Measurements from ENCODE around the gene CREBL2. TPM values are rescaled to one million over a fixed set of nuclear protein-coding genes. Genes with fewer than 3 reads are reported as not detected.

Gene CREBL2
- total and polyA plus RNA-seq, 10 of the 15 experiments (the other 5 are each of a cell fraction or from before 2014, with no cell fraction given), result 4.6 to 19.1 (median 13.5) TPM

- TF ChIP-seq ZBED1 (IDR thresholded peaks at IDR 0.05; ENCODE audit: borderline replicate concordance) (peak; percentile 63; the same call in 1 of the 2 replicates), GATAD2B (conservative IDR thresholded peaks at IDR 0.05; ENCODE audit: low read depth) (peak; percentile 34; the same call in 1 of the 2 replicates), MYC (IDR thresholded peaks at IDR 0.05; ENCODE audit: insufficient read depth, insufficient read length, insufficient replicate concordance, low read length, severe bottlenecking) (no peak), TBL1XR1 (IDR thresholded peaks at IDR 0.05; ENCODE audit: low read depth, low read length) (peak; percentile 23; the same call in 1 of the 2 replicates), ZZZ3 (IDR thresholded peaks at IDR 0.05; ENCODE audit: control insufficient read depth, insufficient read length, low read depth) (no peak), BHLHE40 (IDR thresholded peaks at IDR 0.05; ENCODE audit: borderline replicate concordance in 1 of 2, low read depth in 2 of 2, low read length in 1 of 2) (no peak), MEF2B (IDR thresholded peaks at IDR 0.05; ENCODE audit: partially characterized antibody, poor library complexity, severe bottlenecking) (peak; percentile 76), SIN3A (IDR thresholded peaks at IDR 0.05; ENCODE audit: low read depth, low read length) (no peak), BACH1 (IDR thresholded peaks at IDR 0.05; ENCODE audit: borderline replicate concordance) (no peak; the same call in 1 of the 2 replicates), CHD2 (IDR thresholded peaks at IDR 0.05; ENCODE audit: borderline replicate concordance, low read depth, low read length) (no peak; the same call in 1 of the 2 replicates), HSF1 (IDR thresholded peaks at IDR 0.05; ENCODE audit: low read depth, low read length) (no peak), EZH2 (IDR thresholded peaks at IDR 0.05; ENCODE audit: borderline replicate concordance, control insufficient read depth, low read depth, low read length) (no peak), ZNF274 (IDR thresholded peaks at IDR 0.05; ENCODE audit: insufficient read depth, insufficient read length) (no peak), BCL11A (IDR thresholded peaks at IDR 0.05; ENCODE audit: low read depth, low read length) (peak; percentile 52; the same call in 1 of the 2 replicates), POLR2AphosphoS2 (IDR thresholded peaks at IDR 0.05; ENCODE audit: low read depth, low read length) (no peak), ZNF384 (IDR thresholded peaks at IDR 0.05; ENCODE audit: borderline replicate concordance, low read depth, low read length) (no peak), CEBPB (IDR thresholded peaks at IDR 0.05; ENCODE audit: borderline replicate concordance in 1 of 2, low read depth in 2 of 2, low read length in 2 of 2) (peak in 1 of 2 experiments; percentile 80; a peak in 1 of 4 replicates), RUNX3 (IDR thresholded peaks at IDR 0.05; ENCODE audit: low read length) (peak; percentile 89), FOXM1 (IDR thresholded peaks at IDR 0.05; ENCODE audit: low read depth, low read length) (peak; percentile 67; the same call in 1 of the 2 replicates), RAD21 (IDR thresholded peaks at IDR 0.05; ENCODE audit: insufficient read depth, low read depth, low read length) (no peak), ZBTB40 (IDR thresholded peaks at IDR 0.05; ENCODE audit: borderline replicate concordance) (no peak; the same call in 1 of the 2 replicates), RELA (IDR thresholded peaks at IDR 0.05; ENCODE audit: borderline replicate concordance, partially characterized antibody) (no peak)
- TF ChIP-seq, protein P1, sequence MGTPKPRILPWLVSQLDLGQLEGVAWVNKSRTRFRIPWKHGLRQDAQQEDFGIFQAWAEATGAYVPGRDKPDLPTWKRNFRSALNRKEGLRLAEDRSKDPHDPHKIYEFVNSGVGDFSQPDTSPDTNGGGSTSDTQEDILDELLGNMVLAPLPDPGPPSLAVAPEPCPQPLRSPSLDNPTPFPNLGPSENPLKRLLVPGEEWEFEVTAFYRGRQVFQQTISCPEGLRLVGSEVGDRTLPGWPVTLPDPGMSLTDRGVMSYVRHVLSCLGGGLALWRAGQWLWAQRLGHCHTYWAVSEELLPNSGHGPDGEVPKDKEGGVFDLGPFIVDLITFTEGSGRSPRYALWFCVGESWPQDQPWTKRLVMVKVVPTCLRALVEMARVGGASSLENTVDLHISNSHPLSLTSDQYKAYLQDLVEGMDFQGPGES (IDR thresholded peaks at IDR 0.05), result no peak
Observed at GRCh38 chr12:12606781-12607589, 4.7 kb upstream of the CREBL2 start (continued).

All from GM12878 (cell line).